OCI-LY1 (cell line): Measurements from ENCODE around the gene GRHPR.
A peak's percentile ranks its signal among the peaks of the same experiment; 100 is the strongest.

Experiments
- H2AFZ ChIP-seq: fragments of 200-600 bp; sonication (generic), shearing (Covaris generic); 2 replicates; pipeline ENCODE4 v1.6.0; 2014; ENCODE audit warnings: antibody characterized with exemption, mild to moderate bottlenecking, low read length
- H3F3A ChIP-seq: fragments of 200-600 bp; sonication (generic), shearing (Covaris generic); 2 replicates; pipeline ENCODE4 v1.6.0; 2014; ENCODE audit warnings: mild to moderate bottlenecking, antibody characterized with exemption, low read length, moderate library complexity; ENCODE audit not compliant: insufficient read depth
- H3K27ac ChIP-seq: fragments of 200-600 bp; sonication (generic); 2 replicates; pipeline ENCODE4 v1.5.1; 2014; ENCODE audit warnings: low read length, mixed run types, mild to moderate bottlenecking, low read depth; ENCODE audit not compliant: poor library complexity, severe bottlenecking
- H3K27me3 ChIP-seq: fragments of 200-600 bp; sonication (generic); 2 replicates; pipeline ENCODE4 v1.6.0; 2014; ENCODE audit warnings: antibody characterized with exemption, mild to moderate bottlenecking, low read length, moderate library complexity; ENCODE audit not compliant: insufficient read depth
- H3K36me3 ChIP-seq: fragments of 200-600 bp; sonication (generic); 2 replicates; pipeline ENCODE4 v1.6.1; 2014; ENCODE audit warnings: mild to moderate bottlenecking, antibody characterized with exemption, low read length, moderate library complexity, mixed read lengths; ENCODE audit not compliant: insufficient read depth
- H3K4me1 ChIP-seq: fragments of 200-600 bp; sonication (generic); 2 replicates; pipeline ENCODE4 v1.5.1; 2014; ENCODE audit warnings: mild to moderate bottlenecking, low read length, moderate library complexity; ENCODE audit not compliant: insufficient read depth, severe bottlenecking
- H3K4me2 ChIP-seq: fragments of 200-600 bp; sonication (generic), shearing (Covaris generic); 2 replicates; pipeline ENCODE4 v1.6.1; 2014; ENCODE audit warnings: low read length
- H3K4me3 ChIP-seq: fragments of 200-600 bp; sonication (generic); 2 replicates; pipeline ENCODE4 v1.5.1; 2014; ENCODE audit warnings: low read length, low read depth, mild to moderate bottlenecking, mixed read lengths; ENCODE audit not compliant: poor library complexity, severe bottlenecking
- H3K79me2 ChIP-seq: fragments of 200-600 bp; shearing (Covaris generic); 2 replicates; pipeline ENCODE4 v1.6.1; 2016; ENCODE audit warnings: mixed run types, low read length, mixed read lengths; ENCODE audit not compliant: insufficient read depth
- H3K9ac ChIP-seq: fragments of 200-600 bp; sonication (generic), shearing (Covaris generic); 2 replicates; pipeline ENCODE4 v1.6.1; 2014; ENCODE audit warnings: mild to moderate bottlenecking, low read length, mixed read lengths
- H3K9me2 ChIP-seq: fragments of 200-600 bp; sonication (generic), shearing (Covaris generic); 2 replicates; pipeline ENCODE4 v1.6.1; 2014; ENCODE audit warnings: low read depth, mild to moderate bottlenecking, low read length, mixed read lengths
- H3K9me3 ChIP-seq: fragments of 200-600 bp; shearing (Covaris generic); 2 replicates; pipeline ENCODE4 v1.6.1; 2014; ENCODE audit warnings: low read length, mixed read lengths
- H4K20me1 ChIP-seq: fragments of 200-600 bp; sonication (generic), shearing (Covaris generic); 2 replicates; pipeline ENCODE4 v1.6.0; 2016; ENCODE audit warnings: mild to moderate bottlenecking, low read length; ENCODE audit not compliant: insufficient read depth
- CTCF ChIP-seq: fragments of 200-600 bp; sonication (generic), shearing (Covaris generic); IDR thresholded peaks from 2 replicates; pipeline ENCODE4 v1.5.1; 2017; ENCODE audit warnings: mild to moderate bottlenecking, antibody characterized with exemption, low read length, moderate library complexity, mixed read lengths
- EZH2 ChIP-seq: fragments of 200-600 bp; sonication (generic), shearing (Covaris generic); IDR thresholded peaks from 2 replicates; pipeline ENCODE4 v1.8.0; 2017; ENCODE audit warnings: borderline replicate concordance, mixed run types, mild to moderate bottlenecking, antibody characterized with exemption, low read length, moderate library complexity, mixed read lengths

The GRHPR gene

GRCh38 chr9:37430841-37431597 is 8.5 kb downstream of the GRHPR start:
- Histone ChIP-seq H3K4me2 (peak overlapping the region; percentile 34), H3K27ac (peak overlapping the region; percentile 87), H4K20me1 (no peaks in the 10 kb centered on the region), H3K4me1 (peaks cover 57% of the 10 kb centered on the region), H3K79me2 (no peaks in the 10 kb centered on the region), H3K27me3 (no peaks in the 10 kb centered on the region), H3K9me3 (no peaks in the 10 kb centered on the region), H3K36me3 (peaks cover 100% of the 10 kb centered on the region), H2AFZ (no peak overlapping the region), H3K9me2 (no peaks in the 10 kb centered on the region), H3F3A (peaks cover 4% of the 10 kb centered on the region; the same call in 1 of the 2 replicates), H3K9ac (peak overlapping the region; percentile 37; the same call in 1 of the 2 replicates), H3K4me3 (no peak overlapping the region)
- TF ChIP-seq CTCF: peak; percentile 33
- no peak for TF ChIP-seq EZH2

- no peaks in the 10 kb centered on the region for H3K9me2 ChIP-seq
- H3K4me1 ChIP-seq: peaks cover 53% of the 10 kb centered on the region
- H3F3A ChIP-seq: peaks cover 4% of the 10 kb centered on the region; the same call in 1 of the 2 replicates
- H3K36me3 ChIP-seq: peaks cover 100% of the 10 kb centered on the region
- no peaks in the 10 kb centered on the region for H4K20me1 ChIP-seq
- peak overlapping the region; percentile 34 for H3K4me2 ChIP-seq
- no peaks in the 10 kb centered on the region for H3K9me3 ChIP-seq
- H3K79me2 ChIP-seq: no peaks in the 10 kb centered on the region
- no peaks in the 10 kb centered on the region for H3K27me3 ChIP-seq
- H3K27ac ChIP-seq: peak overlapping the region; percentile 87
- H3K4me3 ChIP-seq: no peak overlapping the region
- H2AFZ ChIP-seq: no peak overlapping the region
- TF ChIP-seq CTCF (no peak), EZH2 (no peak)
- H3K9ac ChIP-seq: peak overlapping the region; percentile 37; the same call in 1 of the 2 replicates
Measured at GRCh38 chr9:37432020-37432419, 9.5 kb downstream of the GRHPR start.

GRCh38 chr9:37433867-37434371 is 11.4 kb downstream of the GRHPR start:
- Histone ChIP-seq H3K36me3 (peaks cover 100% of the 10 kb centered on the region), H3F3A (peaks cover 4% of the 10 kb centered on the region; the same call in 1 of the 2 replicates), H3K9me3 (no peaks in the 10 kb centered on the region), H3K4me3 (no peak overlapping the region), H3K27me3 (no peaks in the 10 kb centered on the region), H3K4me2 (no peak overlapping the region), H3K27ac (peak overlapping the region; percentile 87), H3K79me2 (no peaks in the 10 kb centered on the region), H3K9me2 (no peaks in the 10 kb centered on the region), H3K4me1 (peaks cover 45% of the 10 kb centered on the region), H4K20me1 (no peaks in the 10 kb centered on the region), H3K9ac (no peak overlapping the region), H2AFZ (no peak overlapping the region)
- TF ChIP-seq EZH2: no peak
- TF ChIP-seq CTCF: no peak
